ENCODE data around the gene LRMDA.

DNA sequence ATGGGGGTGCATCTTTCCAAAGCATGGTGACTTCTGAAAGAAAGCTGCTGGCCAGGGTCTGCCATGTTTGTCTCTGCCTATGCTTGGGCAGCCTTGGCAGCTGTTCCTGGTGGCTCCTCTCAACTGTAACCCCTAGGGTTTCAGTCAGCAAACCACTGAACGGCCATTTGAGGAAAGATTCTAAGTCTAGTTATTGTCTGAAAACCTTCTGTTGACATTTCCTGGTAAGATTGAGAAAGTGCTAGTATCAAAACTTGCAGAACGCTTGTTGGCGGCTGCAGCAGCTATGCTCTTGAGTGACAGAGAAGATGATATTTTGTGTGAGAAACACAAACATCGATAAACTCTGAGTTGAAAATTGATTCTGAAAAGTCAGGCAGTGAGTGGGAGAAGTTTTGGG, 523.1 kb downstream of the LRMDA start:
- TF ChIP-seq, protein P1, sequence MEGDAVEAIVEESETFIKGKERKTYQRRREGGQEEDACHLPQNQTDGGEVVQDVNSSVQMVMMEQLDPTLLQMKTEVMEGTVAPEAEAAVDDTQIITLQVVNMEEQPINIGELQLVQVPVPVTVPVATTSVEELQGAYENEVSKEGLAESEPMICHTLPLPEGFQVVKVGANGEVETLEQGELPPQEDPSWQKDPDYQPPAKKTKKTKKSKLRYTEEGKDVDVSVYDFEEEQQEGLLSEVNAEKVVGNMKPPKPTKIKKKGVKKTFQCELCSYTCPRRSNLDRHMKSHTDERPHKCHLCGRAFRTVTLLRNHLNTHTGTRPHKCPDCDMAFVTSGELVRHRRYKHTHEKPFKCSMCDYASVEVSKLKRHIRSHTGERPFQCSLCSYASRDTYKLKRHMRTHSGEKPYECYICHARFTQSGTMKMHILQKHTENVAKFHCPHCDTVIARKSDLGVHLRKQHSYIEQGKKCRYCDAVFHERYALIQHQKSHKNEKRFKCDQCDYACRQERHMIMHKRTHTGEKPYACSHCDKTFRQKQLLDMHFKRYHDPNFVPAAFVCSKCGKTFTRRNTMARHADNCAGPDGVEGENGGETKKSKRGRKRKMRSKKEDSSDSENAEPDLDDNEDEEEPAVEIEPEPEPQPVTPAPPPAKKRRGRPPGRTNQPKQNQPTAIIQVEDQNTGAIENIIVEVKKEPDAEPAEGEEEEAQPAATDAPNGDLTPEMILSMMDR (IDR thresholded peaks at IDR 0.05) = no peak
- no peak for TF ChIP-seq POLR2A (IDR thresholded peaks at IDR 0.05)
